Upper lobe of left lung (tissue), 6 donors: ENCODE results near the gene CCDC120. TPM values are rescaled to one million over a fixed set of nuclear protein-coding genes. Genes with fewer than 3 reads are reported as not detected.

ENCODE experiments used
- ATAC-seq, 2 donors: fragments of 200-7000 bp; cut with Tn5 transposase; one replicate each; pipeline ENCODE4 v1.9.1; 2022; ENCODE audit warnings: mild to moderate bottlenecking in 2 of 2, moderate library complexity in 2 of 2; ENCODE audit not compliant: low FRiP score in 2 of 2
- DNase-seq, 2 donors: peaks; one replicate each; pipeline ENCODE4 v3.0.0-alpha.2; 2019 to 2020
- H3K27ac ChIP-seq, 4 donors: fragments of 200-600 bp; sonication (generic); one replicate each; pipeline ENCODE4 v1.5.1; 2016 to 2019
- H3K27me3 ChIP-seq, 4 donors: fragments of 200-600 bp; sonication (generic); one replicate each; pipeline ENCODE4 v1.5.1; 2017 to 2019
- H3K36me3 ChIP-seq, 4 donors: fragments of 200-600 bp; sonication (generic); one replicate each; pipeline ENCODE4 v1.5.1; 2016 to 2019
- H3K4me1 ChIP-seq, 4 donors: fragments of 200-600 bp; sonication (generic); one replicate each; pipeline ENCODE4 v1.5.1; 2018 to 2019
- H3K4me3 ChIP-seq, 4 donors: fragments of 200-600 bp; sonication (generic); one replicate each; pipeline ENCODE4 v1.5.1; 2017 to 2019; ENCODE audit warnings: mild to moderate bottlenecking in 2 of 4, moderate library complexity in 1 of 4
- H3K9me3 ChIP-seq, 4 donors: fragments of 200-600 bp; sonication (generic); one replicate each; pipeline ENCODE4 v1.5.1; 2018 to 2019
- EP300 ChIP-seq, 4 donors: sonication (generic); formaldehyde crosslinking; IDR thresholded peaks; one replicate each; pipeline ENCODE4 v1.5.1; 2017; ENCODE audit warnings: antibody characterized with exemption in 4 of 4, control low read depth in 2 of 4
- POLR2A ChIP-seq, 4 donors: fragments of 450-650 bp; IDR thresholded peaks; one replicate each; pipeline ENCODE4 v1.5.1; 2016 to 2017; ENCODE audit warnings: antibody characterized with exemption in 4 of 4, mild to moderate bottlenecking in 2 of 4
- POLR2AphosphoS5 ChIP-seq, 2 donors: sonication (generic); formaldehyde crosslinking; IDR thresholded peaks; one replicate each; pipeline ENCODE4 v1.5.1; 2017; ENCODE audit warnings: antibody characterized with exemption in 2 of 2
- WGBS, 2 donors: methylation state at CpG; one replicate each; pipeline ENCODE4 v1.1.5; 2017 to 2018; 5-methylcytosine and 5-hydroxymethylcytosine counted together
- total RNA-seq, 6 donors: library from RNA; depleted of rRNA in 4 of 6; stranded (reverse); fragments of >200 nt in 4 of 6; gene quantifications; one replicate each; pipeline versions ENCODE4 v1.1.0 to v1.2.1, GENCODE V29; 2016 to 2021
- TF ChIP-seq, protein P1 (sequence below), 6 experiments: fragments of 450-650 bp in 4 of 6; fragments of 200-600 bp in 2 of 6; sonication (generic) in 2 of 6; IDR thresholded peaks; one replicate each; pipeline ENCODE4 v1.5.1; 2016 to 2019; ENCODE audit warnings: antibody characterized with exemption in 6 of 6
- donor health status: DM: no; HTN: no; CAD: no; lungs with moderate emphysema.
- donor health status: DM: no; HTN: yes; CAD: no; lungs with severe emphysema.

CCDC120 gene
- total RNA-seq, 6 donors from 2014 or later: 6.0 to 13.5 (median 9.9) TPM

- H3K9me3 ChIP-seq: no peaks in the 10 kb centered on the region
- DNase-seq (no peak), ATAC-seq (no peak)
- TF ChIP-seq, protein P1, sequence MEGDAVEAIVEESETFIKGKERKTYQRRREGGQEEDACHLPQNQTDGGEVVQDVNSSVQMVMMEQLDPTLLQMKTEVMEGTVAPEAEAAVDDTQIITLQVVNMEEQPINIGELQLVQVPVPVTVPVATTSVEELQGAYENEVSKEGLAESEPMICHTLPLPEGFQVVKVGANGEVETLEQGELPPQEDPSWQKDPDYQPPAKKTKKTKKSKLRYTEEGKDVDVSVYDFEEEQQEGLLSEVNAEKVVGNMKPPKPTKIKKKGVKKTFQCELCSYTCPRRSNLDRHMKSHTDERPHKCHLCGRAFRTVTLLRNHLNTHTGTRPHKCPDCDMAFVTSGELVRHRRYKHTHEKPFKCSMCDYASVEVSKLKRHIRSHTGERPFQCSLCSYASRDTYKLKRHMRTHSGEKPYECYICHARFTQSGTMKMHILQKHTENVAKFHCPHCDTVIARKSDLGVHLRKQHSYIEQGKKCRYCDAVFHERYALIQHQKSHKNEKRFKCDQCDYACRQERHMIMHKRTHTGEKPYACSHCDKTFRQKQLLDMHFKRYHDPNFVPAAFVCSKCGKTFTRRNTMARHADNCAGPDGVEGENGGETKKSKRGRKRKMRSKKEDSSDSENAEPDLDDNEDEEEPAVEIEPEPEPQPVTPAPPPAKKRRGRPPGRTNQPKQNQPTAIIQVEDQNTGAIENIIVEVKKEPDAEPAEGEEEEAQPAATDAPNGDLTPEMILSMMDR (IDR thresholded peaks at IDR 0.05): no peak
- TF ChIP-seq POLR2A (IDR thresholded peaks at IDR 0.05) (no peak), POLR2AphosphoS5 (IDR thresholded peaks at IDR 0.05) (no peak), EP300 (IDR thresholded peaks at IDR 0.05) (no peak)
- no peaks in the 10 kb centered on the region for H3K4me1 ChIP-seq
- no peak overlapping the region for H3K4me3 ChIP-seq
- 63 to 75% methylated on average over 2 to 6 of the region's 6 CpGs for WGBS, 2 donors
- no peaks in the 10 kb centered on the region for H3K27me3 ChIP-seq
- no peak overlapping the region for H3K27ac ChIP-seq
- peaks cover 3 to 54% (median 31%) of the 10 kb centered on the region in 4 donors for H3K36me3 ChIP-seq
Observed at GRCh38 chrX:49030283-49030682, 28.5 kb upstream of the CCDC120 start.

- Histone ChIP-seq H3K36me3 (peaks cover 6 to 55% (median 38%) of the 10 kb centered on the region in 4 donors), H3K27ac (no peak overlapping the region)
- WGBS, 2 donors: 90 to 93% methylated on average over 4 to 15 of the region's 15 CpGs
Observed at GRCh38 chrX:49037883-49038475, 20.8 kb upstream of the CCDC120 start.

DNA sequence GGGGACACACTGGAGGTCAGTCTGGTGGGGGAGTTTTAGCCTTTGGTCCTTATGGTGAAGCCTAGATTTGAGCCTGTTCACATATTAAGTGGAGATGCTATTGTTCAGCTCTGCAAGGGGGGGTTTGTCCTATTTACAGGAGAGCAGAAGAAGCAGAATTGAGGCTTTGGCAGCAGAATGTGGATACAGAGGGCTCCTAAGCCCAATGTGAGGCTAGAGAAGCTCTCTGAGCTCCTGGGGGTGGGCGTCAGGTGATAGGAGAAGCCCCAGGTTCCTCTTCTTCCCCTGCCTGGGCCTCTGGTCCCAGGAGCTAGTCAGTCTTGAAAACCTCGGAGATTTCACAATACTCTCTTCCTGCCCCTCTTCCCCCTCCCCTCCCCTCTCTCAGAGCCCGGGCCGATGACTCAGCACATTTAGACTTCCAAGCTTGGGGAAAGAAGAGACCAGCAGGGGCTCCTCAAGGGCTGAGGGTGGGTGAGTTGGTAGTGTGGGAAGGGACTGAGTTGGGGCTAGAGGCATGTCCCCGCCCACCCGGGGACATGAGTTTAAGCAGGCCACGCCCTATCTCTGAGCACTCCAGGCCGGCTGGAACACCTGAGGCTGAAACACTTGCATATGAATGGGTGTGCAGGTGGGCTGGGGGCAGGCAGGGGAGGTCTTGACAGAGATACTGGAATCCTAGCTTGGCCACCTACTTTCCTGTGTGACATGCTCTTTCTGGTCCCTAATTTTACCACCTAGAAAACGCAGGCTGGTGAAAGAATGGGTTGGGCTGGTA lies 19.0 kb upstream of the CCDC120 start:
- H3K36me3 ChIP-seq: peaks cover 3 to 37% (median 26%) of the 10 kb centered on the region in 4 donors
- TF ChIP-seq POLR2AphosphoS5 (IDR thresholded peaks at IDR 0.05): peak in 1 of 2 donors; percentile 41
- TF ChIP-seq, protein P1 (IDR thresholded peaks at IDR 0.05): peak in 1 of 6 experiments; percentile 5
- no peak for TF ChIP-seq EP300 (IDR thresholded peaks at IDR 0.05)
- no peak for TF ChIP-seq POLR2A (IDR thresholded peaks at IDR 0.05)
- H3K9me3 ChIP-seq: peaks cover 0 to 5% (median 0%) of the 10 kb centered on the region in 4 donors
- no peaks in the 10 kb centered on the region for H3K27me3 ChIP-seq
- ATAC-seq (peak; percentile 29 to 41), DNase-seq (peak in 1 of 2 donors; percentile 88)
- peaks cover 11 to 24% (median 16%) of the 10 kb centered on the region in 4 donors for H3K4me1 ChIP-seq
- WGBS, 2 donors: 8 to 27% methylated on average over 2 to 9 of the region's 9 CpGs
- H3K27ac ChIP-seq: peak overlapping the region; percentile 67 to 99 (median 87)
- peak overlapping the region in 2 of 4 donors; percentile 10 to 78 for H3K4me3 ChIP-seq

More at GRCh38 chrX:49037883-49038475, 20.8 kb upstream of the CCDC120 start:
- Histone ChIP-seq H3K4me1 (peaks cover 11 to 24% (median 16%) of the 10 kb centered on the region in 4 donors), H3K9me3 (peaks cover 0 to 2% (median 0%) of the 10 kb centered on the region in 4 donors), H3K4me3 (no peak overlapping the region), H3K27me3 (no peaks in the 10 kb centered on the region)
- no peak for ATAC-seq
- TF ChIP-seq POLR2A (IDR thresholded peaks at IDR 0.05) (no peak), POLR2AphosphoS5 (IDR thresholded peaks at IDR 0.05) (no peak), EP300 (IDR thresholded peaks at IDR 0.05) (no peak)
- TF ChIP-seq, protein P1 (IDR thresholded peaks at IDR 0.05): no peak
- DNase-seq: peak in 1 of 2 donors; percentile 50

GRCh38 chrX:49040376-49040955 lies 18.3 kb upstream of the CCDC120 start:
- peaks cover 11 to 24% (median 16%) of the 10 kb centered on the region in 4 donors for H3K4me1 ChIP-seq
- WGBS, 2 donors: 27 to 31% methylated on average over 7 of the region's 7 CpGs

More at GRCh38 chrX:49040376-49040955, 18.3 kb upstream of the CCDC120 start:
- H3K4me3 ChIP-seq: peak overlapping the region in 2 of 4 donors; percentile 69 to 78
- TF ChIP-seq, protein P1 (IDR thresholded peaks at IDR 0.05): no peak
- no peak for TF ChIP-seq POLR2A (IDR thresholded peaks at IDR 0.05)
- no peaks in the 10 kb centered on the region for H3K27me3 ChIP-seq
- DNase-seq (no peak), ATAC-seq (no peak)
- peak overlapping the region; percentile 67 to 99 (median 98) for H3K27ac ChIP-seq
- peaks cover 3 to 36% (median 26%) of the 10 kb centered on the region in 4 donors for H3K36me3 ChIP-seq
- H3K9me3 ChIP-seq: peaks cover 0 to 5% (median 0%) of the 10 kb centered on the region in 4 donors
